ENCODE results near the gene KCNQ5. TPM values are rescaled to one million over a fixed set of nuclear protein-coding genes. Genes with fewer than 3 reads are reported as not detected.

The KCNQ5 gene
- total RNA-seq, 1 experiment from 2014 or later: 0.07 TPM

- Histone ChIP-seq H4K8ac (replicated peaks; ENCODE audit: insufficient read length, low read depth, low read length) (no peak overlapping the region), H3K9ac (ENCODE audit: extremely low read depth, insufficient read length, low read length) (no peak overlapping the region), H2BK12ac (ENCODE audit: insufficient read length, low read depth, low read length) (no peak overlapping the region), H3K4me1 (ENCODE audit: insufficient read depth, low read length) (peaks cover 15% of the 10 kb centered on the region), H4K20me1 (ENCODE audit: control insufficient read depth, insufficient read depth, insufficient read length) (no peaks in the 10 kb centered on the region), H2BK120ac (ENCODE audit: low read depth, low read length, poor library complexity, severe bottlenecking) (no peak overlapping the region), H3K18ac (ENCODE audit: insufficient read length, low read depth, low read length) (no peak overlapping the region), H3K14ac (ENCODE audit: insufficient read depth, low read length) (no peak overlapping the region), H3K9me3 (ENCODE audit: control insufficient read depth, low read depth, low read length) (no peaks in the 10 kb centered on the region), H3K79me2 (ENCODE audit: insufficient read depth, low read length) (no peaks in the 10 kb centered on the region), H3K56ac (ENCODE audit: insufficient read length, low read depth, low read length) (no peak overlapping the region), H3K27ac (ENCODE audit: insufficient read length, low read depth, low read length) (peak overlapping the region; percentile 63), H4K91ac (ENCODE audit: insufficient read length, low read depth, low read length) (no peak overlapping the region), H2AK5ac (ENCODE audit: insufficient read length, low read length) (no peak overlapping the region), H3K79me1 (ENCODE audit: insufficient read depth, low read depth, low read length, poor library complexity, severe bottlenecking) (no peaks in the 10 kb centered on the region), H3K23ac (ENCODE audit: insufficient read length, low read depth, low read length) (no peak overlapping the region), H3T11ph (ENCODE audit: low read length) (no peak overlapping the region), H2BK20ac (ENCODE audit: low read depth, low read length, poor library complexity, severe bottlenecking) (no peak overlapping the region), H4K5ac (ENCODE audit: insufficient read length, low read depth, low read length) (no peak overlapping the region), H3K23me2 (ENCODE audit: insufficient read length, low read depth, low read length, poor library complexity, severe bottlenecking) (no peaks in the 10 kb centered on the region), H3K4ac (ENCODE audit: low read depth, low read length) (no peak overlapping the region), H2BK15ac (ENCODE audit: low read depth, low read length) (no peak overlapping the region), H3K27me3 (ENCODE audit: insufficient read depth, low read length) (no peaks in the 10 kb centered on the region), H2AFZ (ENCODE audit: low read length) (no peak overlapping the region), H2BK5ac (ENCODE audit: insufficient read length, low read length) (no peak overlapping the region), H3K4me2 (ENCODE audit: insufficient read depth, insufficient read length, low read length) (peak overlapping the region; percentile 44)
- Mint-ChIP-seq H3K4me1 (peaks cover 16 to 34% of the 10 kb centered on the region in 2 experiments), H3K36me3 (ENCODE audit: insufficient read depth in 1 of 3, low read depth in 3 of 3) (no peaks in the 10 kb centered on the region; a peak in 1 of 7 replicates), H3K9me3 (no peaks in the 10 kb centered on the region), H3K27ac (peak overlapping the region in 2 of 3 experiments; percentile 47 to 82; a peak in 3 of 7 replicates), H3K27me3 (ENCODE audit: low read depth) (no peaks in the 10 kb centered on the region), H3K4me3 (no peak overlapping the region; a peak in 1 of 5 replicates)
- no peak for TF ChIP-seq CTCF (conservative IDR thresholded peaks at IDR 0.05)
- no peak for DNase-seq
These were observed 454.5 kb downstream of the KCNQ5 start for GRCh38 chr6:73076211-73076954.

All from H9 (cell line).